Measurements from ENCODE around the gene RASD2.

Gene RASD2

DNA sequence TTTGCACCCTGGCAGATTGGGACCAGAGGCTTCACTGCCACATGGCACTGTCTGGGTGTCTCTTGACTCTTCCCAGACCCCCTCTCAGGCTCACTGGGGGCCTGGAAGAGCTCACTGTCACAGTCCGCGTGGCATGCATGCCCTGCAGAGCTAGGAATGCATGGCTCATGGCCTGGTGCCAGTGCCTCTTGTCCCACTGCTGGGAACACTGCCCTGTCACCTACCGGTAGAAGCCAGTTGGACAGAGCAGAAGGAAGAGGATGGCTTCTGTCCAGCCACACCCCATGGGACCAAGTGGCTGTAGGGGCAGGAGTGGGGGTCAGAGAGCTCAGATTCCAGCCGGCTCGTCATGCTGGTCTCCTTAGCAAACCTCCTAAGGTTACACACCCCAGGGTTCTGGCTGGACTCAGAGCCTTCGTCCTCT lies 46.8 kb downstream of the RASD2 start:
- H3K36me3 ChIP-seq (ENCODE audit: insufficient read depth, low read length): no peaks in the 10 kb centered on the region
- no peak overlapping the region for H2AFZ ChIP-seq (ENCODE audit: low read length)
- no peaks in the 10 kb centered on the region for H3K9me3 ChIP-seq (ENCODE audit: insufficient read depth, low read depth, low read length)
- H3K9ac ChIP-seq (ENCODE audit: low read depth, low read length, poor library complexity, severe bottlenecking): no peak overlapping the region
- H3K27me3 ChIP-seq (ENCODE audit: insufficient read depth, low read length, poor library complexity, severe bottlenecking): no peaks in the 10 kb centered on the region
- H3K9me2 ChIP-seq (replicated peaks; ENCODE audit: low read depth, low read length): no peaks in the 10 kb centered on the region
- H3K79me2 ChIP-seq (ENCODE audit: insufficient read depth, low read length): no peaks in the 10 kb centered on the region
- H3K4me3 ChIP-seq (ENCODE audit: low read length, poor library complexity, severe bottlenecking): no peak overlapping the region
- TF ChIP-seq, protein P1, sequence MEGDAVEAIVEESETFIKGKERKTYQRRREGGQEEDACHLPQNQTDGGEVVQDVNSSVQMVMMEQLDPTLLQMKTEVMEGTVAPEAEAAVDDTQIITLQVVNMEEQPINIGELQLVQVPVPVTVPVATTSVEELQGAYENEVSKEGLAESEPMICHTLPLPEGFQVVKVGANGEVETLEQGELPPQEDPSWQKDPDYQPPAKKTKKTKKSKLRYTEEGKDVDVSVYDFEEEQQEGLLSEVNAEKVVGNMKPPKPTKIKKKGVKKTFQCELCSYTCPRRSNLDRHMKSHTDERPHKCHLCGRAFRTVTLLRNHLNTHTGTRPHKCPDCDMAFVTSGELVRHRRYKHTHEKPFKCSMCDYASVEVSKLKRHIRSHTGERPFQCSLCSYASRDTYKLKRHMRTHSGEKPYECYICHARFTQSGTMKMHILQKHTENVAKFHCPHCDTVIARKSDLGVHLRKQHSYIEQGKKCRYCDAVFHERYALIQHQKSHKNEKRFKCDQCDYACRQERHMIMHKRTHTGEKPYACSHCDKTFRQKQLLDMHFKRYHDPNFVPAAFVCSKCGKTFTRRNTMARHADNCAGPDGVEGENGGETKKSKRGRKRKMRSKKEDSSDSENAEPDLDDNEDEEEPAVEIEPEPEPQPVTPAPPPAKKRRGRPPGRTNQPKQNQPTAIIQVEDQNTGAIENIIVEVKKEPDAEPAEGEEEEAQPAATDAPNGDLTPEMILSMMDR (conservative IDR thresholded peaks at IDR 0.05; ENCODE audit: low read length): no peak
- TF ChIP-seq EZH2phosphoT487 (IDR thresholded peaks at IDR 0.05; ENCODE audit: borderline replicate concordance): no peak
- H3K4me1 ChIP-seq (ENCODE audit: insufficient read depth, low read length, poor library complexity, severe bottlenecking): no peaks in the 10 kb centered on the region
- H3F3A ChIP-seq (ENCODE audit: low read depth): no peaks in the 10 kb centered on the region
- no peak overlapping the region for H3K4me2 ChIP-seq (ENCODE audit: low read depth, low read length, poor library complexity, severe bottlenecking)
- no peaks in the 10 kb centered on the region for H4K20me1 ChIP-seq (ENCODE audit: insufficient read depth, low read length, poor library complexity, severe bottlenecking)

DNA sequence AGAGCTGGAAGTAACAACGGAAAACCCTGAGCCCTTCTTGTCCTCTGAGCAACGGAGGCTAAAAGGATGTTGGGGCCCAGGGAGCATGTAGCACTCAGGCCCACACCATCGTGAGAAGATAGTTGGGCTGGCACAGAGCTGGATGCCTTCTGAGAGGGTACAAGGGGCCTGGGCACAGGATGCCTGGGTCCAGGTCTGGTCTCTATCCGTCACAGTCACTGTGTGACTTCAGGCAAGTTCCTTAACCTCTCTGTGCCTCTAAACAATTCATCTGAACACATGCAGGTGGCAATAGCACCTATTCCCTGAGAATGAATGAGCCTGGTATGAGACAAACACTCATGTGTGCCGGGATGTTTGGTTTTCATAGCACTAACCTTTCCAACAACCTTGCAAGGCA lies 47.3 kb downstream of the RASD2 start:
- H4K20me1 ChIP-seq (ENCODE audit: insufficient read depth, low read length, poor library complexity, severe bottlenecking): no peaks in the 10 kb centered on the region
- no peaks in the 10 kb centered on the region for H3K9me3 ChIP-seq (ENCODE audit: insufficient read depth, low read depth, low read length)
- no peaks in the 10 kb centered on the region for H3K79me2 ChIP-seq (ENCODE audit: insufficient read depth, low read length)
- no peaks in the 10 kb centered on the region for H3K36me3 ChIP-seq (ENCODE audit: insufficient read depth, low read length)
- no peak overlapping the region for H3K9ac ChIP-seq (ENCODE audit: low read depth, low read length, poor library complexity, severe bottlenecking)
- H3F3A ChIP-seq (ENCODE audit: low read depth): no peaks in the 10 kb centered on the region
- H3K4me2 ChIP-seq (ENCODE audit: low read depth, low read length, poor library complexity, severe bottlenecking): no peak overlapping the region
- H3K4me1 ChIP-seq (ENCODE audit: insufficient read depth, low read length, poor library complexity, severe bottlenecking): peaks cover 3% of the 10 kb centered on the region
- TF ChIP-seq, protein P1 (conservative IDR thresholded peaks at IDR 0.05; ENCODE audit: low read length): no peak
- no peak for TF ChIP-seq EZH2phosphoT487 (IDR thresholded peaks at IDR 0.05; ENCODE audit: borderline replicate concordance)
- H2AFZ ChIP-seq (ENCODE audit: low read length): no peak overlapping the region
- no peak overlapping the region for H3K4me3 ChIP-seq (ENCODE audit: low read length, poor library complexity, severe bottlenecking)
- H3K27me3 ChIP-seq (ENCODE audit: insufficient read depth, low read length, poor library complexity, severe bottlenecking): no peaks in the 10 kb centered on the region
- H3K9me2 ChIP-seq (replicated peaks; ENCODE audit: low read depth, low read length): no peaks in the 10 kb centered on the region

DNA sequence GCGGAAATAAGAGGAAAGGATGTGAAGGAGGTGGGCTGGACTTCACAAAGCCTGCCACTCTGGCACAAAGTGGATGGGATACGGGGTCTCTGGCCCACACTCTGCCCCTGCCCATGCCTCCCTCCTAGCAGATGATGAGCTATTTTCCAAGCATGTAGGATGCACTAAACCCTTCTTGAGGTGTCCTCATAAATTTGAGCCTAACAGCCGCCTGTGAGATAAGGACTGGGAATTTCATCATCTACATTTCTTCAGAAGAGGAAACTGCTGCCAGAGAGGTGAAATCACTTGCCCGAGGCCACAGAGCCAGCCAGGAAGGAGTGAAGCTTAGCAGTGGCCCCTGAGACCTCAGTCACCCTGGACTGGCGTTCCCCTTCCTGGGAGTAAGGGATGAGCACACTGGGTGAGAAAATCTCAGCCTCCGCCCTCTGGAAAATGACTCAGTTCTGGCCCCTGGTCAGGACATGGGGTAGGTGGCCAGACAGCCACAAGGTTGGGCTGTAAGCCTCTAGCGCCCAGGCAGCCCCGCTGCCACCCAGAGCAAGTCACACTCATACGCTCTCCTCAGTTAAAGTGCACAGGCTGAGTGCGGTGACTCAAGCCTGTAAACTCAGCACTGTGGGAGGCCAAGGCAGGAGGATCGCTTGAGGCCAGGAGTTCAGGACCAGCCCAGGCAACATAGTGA lies 48.6 kb downstream of the RASD2 start:
- Histone ChIP-seq H3K9me2 (replicated peaks; ENCODE audit: low read depth, low read length) (no peaks in the 10 kb centered on the region), H3K4me1 (ENCODE audit: insufficient read depth, low read length, poor library complexity, severe bottlenecking) (peaks cover 5% of the 10 kb centered on the region), H3K4me2 (ENCODE audit: low read depth, low read length, poor library complexity, severe bottlenecking) (no peak overlapping the region), H3F3A (ENCODE audit: low read depth) (no peaks in the 10 kb centered on the region), H3K9ac (ENCODE audit: low read depth, low read length, poor library complexity, severe bottlenecking) (no peak overlapping the region), H4K20me1 (ENCODE audit: insufficient read depth, low read length, poor library complexity, severe bottlenecking) (no peaks in the 10 kb centered on the region), H3K27me3 (ENCODE audit: insufficient read depth, low read length, poor library complexity, severe bottlenecking) (no peaks in the 10 kb centered on the region), H3K79me2 (ENCODE audit: insufficient read depth, low read length) (no peaks in the 10 kb centered on the region), H3K9me3 (ENCODE audit: insufficient read depth, low read depth, low read length) (no peaks in the 10 kb centered on the region), H2AFZ (ENCODE audit: low read length) (no peak overlapping the region), H3K4me3 (ENCODE audit: low read length, poor library complexity, severe bottlenecking) (no peak overlapping the region), H3K36me3 (ENCODE audit: insufficient read depth, low read length) (no peaks in the 10 kb centered on the region)
- TF ChIP-seq EZH2phosphoT487 (IDR thresholded peaks at IDR 0.05; ENCODE audit: borderline replicate concordance): no peak
- TF ChIP-seq, protein P1 (conservative IDR thresholded peaks at IDR 0.05; ENCODE audit: low read length): no peak

All from Loucy (cell line).